Osteocyte (in vitro differentiated cells): ENCODE data around the gene MGAT3. TPM values are rescaled to one million over a fixed set of nuclear protein-coding genes. Genes with fewer than 3 reads are reported as not detected.

ENCODE experiments used
- DNase-seq: peaks from one replicate; pipeline ENCODE4 v3.0.0; 2021; ENCODE audit warnings: mixed read lengths; ENCODE audit not compliant: unreplicated experiment; ENCODE audit errors: extremely low spot score
- H3K27ac Mint-ChIP-seq: one replicate; pipeline ENCODE4 v1.8.0; 2021; ENCODE audit warnings: mild to moderate bottlenecking, mixed read lengths; ENCODE audit not compliant: unreplicated experiment
- H3K27me3 Mint-ChIP-seq: one replicate; pipeline ENCODE4 v1.8.0; 2021; ENCODE audit warnings: mixed read lengths; ENCODE audit not compliant: unreplicated experiment
- H3K36me3 Mint-ChIP-seq: one replicate; pipeline ENCODE4 v1.8.0; 2021; ENCODE audit warnings: mixed read lengths; ENCODE audit not compliant: unreplicated experiment
- H3K4me1 Mint-ChIP-seq: one replicate; pipeline ENCODE4 v1.8.0; 2021; ENCODE audit warnings: mixed read lengths; ENCODE audit not compliant: unreplicated experiment
- H3K4me3 Mint-ChIP-seq: one replicate; pipeline ENCODE4 v1.8.0; 2021; ENCODE audit warnings: mild to moderate bottlenecking, moderate library complexity, mixed read lengths; ENCODE audit not compliant: unreplicated experiment
- H3K9me3 Mint-ChIP-seq: one replicate; pipeline ENCODE4 v1.8.0; 2021; ENCODE audit warnings: mixed read lengths; ENCODE audit not compliant: unreplicated experiment
- CTCF ChIP-seq: fragments of 200-600 bp; sonication (generic); IDR thresholded peaks from 2 replicates; pipeline ENCODE4 v1.5.0; 2021; ENCODE audit warnings: antibody characterized with exemption, mild to moderate bottlenecking, moderate library complexity
- total RNA-seq: library from RNA; stranded (reverse); gene quantifications from 2 replicates; pipeline ENCODE4 v1.2.1, GENCODE V29; 2021

The MGAT3 gene
- total RNA-seq, 1 donor from 2014 or later: 10.9 TPM

DNA sequence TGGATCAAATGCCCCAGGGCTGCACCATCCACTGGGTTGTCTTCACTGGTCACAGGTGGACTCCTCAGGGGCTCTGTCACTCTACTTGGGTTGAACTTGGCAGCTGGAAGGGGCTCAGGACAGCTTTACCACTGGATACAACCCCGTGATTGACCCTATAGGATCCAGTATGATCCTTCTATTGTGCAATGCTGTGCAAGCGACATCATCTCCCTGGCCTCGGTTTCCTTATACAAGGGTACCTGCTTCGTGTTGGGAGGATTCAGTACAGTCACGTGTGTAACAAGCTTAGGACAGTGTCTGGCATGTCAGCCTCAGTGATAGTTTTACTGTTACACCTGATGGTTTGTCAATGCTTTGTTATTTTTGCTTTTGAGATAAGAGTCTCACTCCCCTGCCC, 24.8 kb downstream of the MGAT3 start:
- no peak for DNase-seq
- no peaks in the 10 kb centered on the region for H3K36me3 Mint-ChIP-seq
- H3K27ac Mint-ChIP-seq: no peak overlapping the region
- no peaks in the 10 kb centered on the region for H3K4me1 Mint-ChIP-seq
- H3K27me3 Mint-ChIP-seq: no peaks in the 10 kb centered on the region
- no peak for TF ChIP-seq CTCF
- no peaks in the 10 kb centered on the region for H3K9me3 Mint-ChIP-seq
- no peak overlapping the region for H3K4me3 Mint-ChIP-seq

DNA sequence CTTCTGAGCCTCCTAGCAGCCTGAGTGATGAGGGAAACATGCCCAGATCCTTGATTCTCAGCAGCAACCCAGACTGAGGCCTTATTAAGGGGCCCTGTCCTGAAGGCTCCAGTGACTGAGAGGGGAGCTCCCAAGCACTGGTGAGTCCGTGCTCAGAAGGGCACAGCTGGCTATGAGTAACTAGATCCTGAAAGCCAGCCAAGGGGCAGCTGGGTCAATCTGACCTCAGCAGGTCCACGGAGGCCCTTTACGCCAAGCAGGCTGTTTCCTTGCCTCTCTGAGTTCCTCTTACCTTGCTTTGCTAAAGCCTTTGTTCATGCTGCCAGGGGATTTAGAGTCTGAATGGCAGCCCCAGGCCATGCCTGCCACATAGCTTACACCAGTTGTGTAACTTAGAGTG, 26.0 kb downstream of the MGAT3 start:
- Mint-ChIP-seq H3K27me3 (no peaks in the 10 kb centered on the region), H3K27ac (no peak overlapping the region), H3K4me3 (no peak overlapping the region), H3K9me3 (no peaks in the 10 kb centered on the region), H3K36me3 (peaks cover 2% of the 10 kb centered on the region), H3K4me1 (no peaks in the 10 kb centered on the region)
- DNase-seq: no peak
- no peak for TF ChIP-seq CTCF

DNA sequence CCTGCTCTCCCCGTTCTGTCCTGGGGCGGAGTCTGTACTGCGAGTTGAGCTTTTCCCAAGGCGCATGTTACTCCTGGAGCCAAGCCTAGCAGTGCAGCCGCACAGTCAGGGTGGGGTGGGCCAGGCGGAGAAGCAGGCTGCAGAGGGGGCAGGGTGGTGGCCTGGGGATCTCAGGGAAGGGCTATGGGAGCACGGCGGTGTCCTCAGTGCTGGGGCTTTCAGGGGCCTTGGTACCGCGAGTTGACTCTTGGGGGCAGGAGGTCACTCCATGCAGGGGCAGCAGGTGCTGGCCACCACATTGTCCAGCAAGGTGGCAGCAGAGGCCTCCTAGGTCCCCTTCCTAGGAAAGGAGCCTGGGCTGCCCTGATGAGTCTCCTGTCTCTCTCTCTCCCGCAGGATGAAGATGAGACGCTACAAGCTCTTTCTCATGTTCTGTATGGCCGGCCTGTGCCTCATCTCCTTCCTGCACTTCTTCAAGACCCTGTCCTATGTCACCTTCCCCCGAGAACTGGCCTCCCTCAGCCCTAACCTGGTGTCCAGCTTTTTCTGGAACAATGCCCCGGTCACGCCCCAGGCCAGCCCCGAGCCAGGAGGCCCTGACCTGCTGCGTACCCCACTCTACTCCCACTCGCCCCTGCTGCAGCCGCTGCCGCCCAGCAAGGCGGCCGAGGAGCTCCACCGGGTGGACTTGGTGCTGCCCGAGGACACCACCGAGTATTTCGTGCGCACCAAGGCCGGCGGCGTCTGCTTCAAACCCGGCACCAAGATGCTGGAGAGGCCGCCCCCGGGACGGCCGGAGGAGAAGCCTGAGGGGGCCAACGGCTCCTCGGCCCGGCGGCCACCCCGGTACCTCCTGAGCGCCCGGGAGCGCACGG, 30.4 kb downstream of the MGAT3 start:
- no peak for DNase-seq
- Mint-ChIP-seq H3K4me3 (no peak overlapping the region), H3K9me3 (no peaks in the 10 kb centered on the region), H3K27ac (no peak overlapping the region), H3K27me3 (no peaks in the 10 kb centered on the region), H3K4me1 (peaks cover 2% of the 10 kb centered on the region), H3K36me3 (peaks cover 7% of the 10 kb centered on the region)
- no peak for TF ChIP-seq CTCF

- H3K36me3 Mint-ChIP-seq: peaks cover 7% of the 10 kb centered on the region
- no peak for DNase-seq
- no peak overlapping the region for H3K4me3 Mint-ChIP-seq
- H3K4me1 Mint-ChIP-seq: peaks cover 2% of the 10 kb centered on the region
- no peak for TF ChIP-seq CTCF
- no peaks in the 10 kb centered on the region for H3K27me3 Mint-ChIP-seq
- H3K9me3 Mint-ChIP-seq: no peaks in the 10 kb centered on the region
- no peak overlapping the region for H3K27ac Mint-ChIP-seq
Measured at GRCh38 chr22:39487826-39488520, 31.2 kb downstream of the MGAT3 start.

DNA sequence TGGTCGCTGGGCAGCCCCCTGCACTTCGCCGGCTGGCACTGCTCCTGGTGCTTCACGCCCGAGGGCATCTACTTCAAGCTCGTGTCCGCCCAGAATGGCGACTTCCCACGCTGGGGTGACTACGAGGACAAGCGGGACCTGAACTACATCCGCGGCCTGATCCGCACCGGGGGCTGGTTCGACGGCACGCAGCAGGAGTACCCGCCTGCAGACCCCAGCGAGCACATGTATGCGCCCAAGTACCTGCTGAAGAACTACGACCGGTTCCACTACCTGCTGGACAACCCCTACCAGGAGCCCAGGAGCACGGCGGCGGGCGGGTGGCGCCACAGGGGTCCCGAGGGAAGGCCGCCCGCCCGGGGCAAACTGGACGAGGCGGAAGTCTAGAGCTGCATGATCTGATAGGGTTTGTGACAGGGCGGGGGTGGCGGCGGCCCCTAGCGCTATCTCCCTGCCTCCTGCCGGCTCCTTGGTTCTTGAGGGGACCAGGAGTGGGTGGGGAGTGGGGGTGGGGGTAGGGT, 31.8 kb downstream of the MGAT3 start:
- Mint-ChIP-seq H3K4me3 (no peak overlapping the region), H3K27me3 (no peaks in the 10 kb centered on the region), H3K27ac (no peak overlapping the region), H3K9me3 (no peaks in the 10 kb centered on the region), H3K36me3 (peaks cover 7% of the 10 kb centered on the region), H3K4me1 (peaks cover 5% of the 10 kb centered on the region)
- TF ChIP-seq CTCF: no peak
- no peak for DNase-seq
